HUES64 (cell line): ENCODE measurements around the gene CDC25C.
"Not testable (repeated sequence)": the region's sequence is repeated elsewhere in the genome, so short reads cannot be mapped to it uniquely, and the experiment has no call there.

ENCODE experiments used
- H3K27ac ChIP-seq: 2 replicates; pipeline ENCODE4 v1.7.0; 2013; ENCODE audit warnings: low read depth, low read length, inconsistent platforms
- H3K27me3 ChIP-seq: 2 replicates; pipeline ENCODE4 v1.6.1; 2013; ENCODE audit warnings: mild to moderate bottlenecking, low read length; ENCODE audit not compliant: insufficient read depth
- H3K36me3 ChIP-seq: 2 replicates; pipeline ENCODE4 v1.6.1; 2013; ENCODE audit warnings: mild to moderate bottlenecking, low read length; ENCODE audit not compliant: insufficient read depth
- H3K4me1 ChIP-seq: 2 replicates; pipeline ENCODE4 v1.6.1; 2013; ENCODE audit warnings: mild to moderate bottlenecking, low read length, moderate library complexity; ENCODE audit not compliant: insufficient read depth
- H3K4me3 ChIP-seq: 2 replicates; pipeline ENCODE4 v1.5.1; 2013; ENCODE audit warnings: mild to moderate bottlenecking, low read length, moderate library complexity
- H3K9ac ChIP-seq: 2 replicates; pipeline ENCODE4 v1.6.1; 2013; ENCODE audit warnings: mild to moderate bottlenecking, low read depth, low read length
- H3K9me3 ChIP-seq: 2 replicates; pipeline ENCODE4 v1.6.1; 2013; ENCODE audit warnings: low read depth, low read length; ENCODE audit not compliant: insufficient read depth
- WGBS: fragments of 150-250, 120-280 bp; methylation state at CpG from one replicate; pipeline ENCODE4 v1.1.7; 2013; ENCODE audit warnings: missing lambda C conversion rate; 5-methylcytosine and 5-hydroxymethylcytosine counted together

CDC25C gene

DNA sequence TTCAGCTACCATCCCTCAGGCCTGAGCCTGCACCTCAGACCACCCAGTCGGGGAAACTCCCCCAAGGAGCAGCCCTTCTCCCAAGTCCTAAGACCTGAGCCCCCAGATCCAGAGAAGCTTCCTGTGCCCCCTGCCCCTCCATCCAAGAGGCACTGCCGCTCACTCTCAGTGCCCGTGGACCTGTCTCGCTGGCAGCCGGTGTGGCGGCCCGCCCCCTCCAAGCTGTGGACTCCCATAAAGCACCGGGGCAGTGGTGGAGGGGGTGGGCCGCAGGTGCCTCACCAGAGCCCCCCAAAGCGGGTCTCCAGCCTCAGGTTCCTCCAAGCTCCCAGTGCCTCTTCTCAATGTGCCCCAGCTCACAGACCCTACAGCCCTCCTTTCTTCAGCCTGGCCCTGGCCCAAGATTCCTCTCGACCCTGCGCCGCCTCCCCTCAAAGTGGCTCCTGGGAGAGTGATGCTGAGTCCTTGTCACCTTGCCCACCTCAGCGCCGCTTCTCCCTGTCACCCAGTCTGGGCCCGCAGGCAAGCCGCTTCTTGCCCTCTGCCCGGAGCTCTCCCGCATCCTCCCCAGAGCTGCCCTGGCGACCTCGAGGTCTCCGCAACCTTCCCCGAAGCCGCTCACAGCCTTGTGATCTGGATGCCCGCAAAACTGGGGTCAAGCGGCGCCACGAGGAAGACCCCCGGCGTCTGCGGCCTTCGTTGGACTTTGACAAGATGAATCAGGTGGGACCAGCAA is 13.5 kb upstream of the CDC25C start:
- H3K9me3 ChIP-seq = no peaks in the 10 kb centered on the region
- H3K36me3 ChIP-seq = peaks cover 90% of the 10 kb centered on the region
- no peak overlapping the region for H3K4me3 ChIP-seq
- H3K27me3 ChIP-seq = no peaks in the 10 kb centered on the region
- no peaks in the 10 kb centered on the region for H3K4me1 ChIP-seq
- WGBS = 96% methylated on average over 32 of the region's 32 CpGs
- H3K27ac ChIP-seq = no peak overlapping the region
- H3K9ac ChIP-seq = no peak overlapping the region

DNA sequence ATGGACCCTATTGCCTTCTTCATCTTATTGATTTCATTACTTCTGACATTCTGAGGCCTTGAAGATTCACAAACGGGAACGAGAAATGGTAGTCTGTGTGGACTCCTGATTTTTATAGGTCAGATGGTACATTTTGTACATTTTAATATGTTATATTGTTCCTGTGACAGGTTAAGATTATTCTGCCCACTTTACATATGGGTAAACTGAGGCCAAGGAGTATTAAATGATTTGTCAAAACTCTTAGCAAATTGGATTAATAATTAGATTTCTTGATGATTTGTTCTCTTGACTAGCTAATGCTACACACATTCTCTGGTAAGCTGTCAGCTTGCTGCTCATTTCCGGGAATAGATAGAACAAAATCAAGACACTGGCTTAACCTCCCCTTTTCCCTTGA is 8.4 kb upstream of the CDC25C start:
- H3K9ac ChIP-seq = peak overlapping the region; percentile 93; the same call in 1 of the 2 replicates
- 91% methylated on average over 3 of the region's 3 CpGs for WGBS
- H3K4me1 ChIP-seq = peaks cover 11% of the 10 kb centered on the region
- H3K4me3 ChIP-seq = peak overlapping the region; percentile 59
- H3K27me3 ChIP-seq = no peaks in the 10 kb centered on the region
- no peaks in the 10 kb centered on the region for H3K9me3 ChIP-seq
- peaks cover 46% of the 10 kb centered on the region for H3K36me3 ChIP-seq
- H3K27ac ChIP-seq = no peak overlapping the region

DNA sequence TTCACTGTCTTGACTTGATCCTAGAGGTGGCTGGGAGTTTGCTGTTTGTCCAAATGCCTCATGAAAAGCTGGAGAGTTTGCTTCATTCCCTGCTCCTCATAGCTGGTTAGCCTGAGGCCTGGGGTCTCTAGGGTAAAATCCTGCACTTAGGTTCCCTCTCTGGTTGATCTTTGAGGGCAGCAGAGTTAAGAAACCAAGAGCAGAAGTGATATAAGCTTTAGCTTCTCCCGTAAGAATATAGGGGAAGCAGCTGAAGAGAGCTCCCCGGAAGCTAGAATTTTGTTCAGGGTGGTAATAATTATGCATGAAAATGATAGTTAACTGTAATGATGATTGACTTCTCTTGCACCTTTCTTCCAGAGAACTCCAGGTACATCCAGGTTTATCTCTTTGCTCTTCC is 7.9 kb upstream of the CDC25C start:
- no peaks in the 10 kb centered on the region for H3K27me3 ChIP-seq
- H3K4me1 ChIP-seq = peaks cover 11% of the 10 kb centered on the region
- peak overlapping the region; percentile 93 for H3K9ac ChIP-seq
- H3K27ac ChIP-seq = peak overlapping the region; percentile 97
- H3K9me3 ChIP-seq = no peaks in the 10 kb centered on the region
- WGBS = 75% methylated on average over 2 of the region's 2 CpGs
- peaks cover 41% of the 10 kb centered on the region for H3K36me3 ChIP-seq
- H3K4me3 ChIP-seq = peak overlapping the region; percentile 59

DNA sequence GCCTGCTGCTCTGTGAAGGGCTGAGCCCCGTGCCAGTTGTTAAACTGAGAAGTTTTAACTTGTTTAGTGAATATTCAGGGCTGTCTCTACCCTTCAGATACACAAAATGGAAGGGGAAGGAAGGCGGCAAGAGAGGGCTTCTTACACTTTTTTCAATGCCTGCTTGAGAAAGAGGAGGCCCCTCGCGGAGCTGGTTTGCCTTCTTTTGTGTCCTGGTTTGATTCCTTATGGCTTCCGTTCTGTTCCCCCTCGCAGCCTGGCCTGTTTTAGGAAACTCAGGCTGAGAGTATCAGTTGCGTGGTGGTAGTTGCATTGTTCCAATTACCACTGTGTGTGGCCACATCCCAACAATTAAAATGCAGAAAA is 7.5 kb upstream of the CDC25C start:
- Histone ChIP-seq H3K36me3 (peaks cover 37% of the 10 kb centered on the region), H3K4me3 (peak overlapping the region; percentile 59), H3K27ac (peak overlapping the region; percentile 97), H3K4me1 (peaks cover 11% of the 10 kb centered on the region), H3K9ac (peak overlapping the region; percentile 93), H3K9me3 (no peaks in the 10 kb centered on the region), H3K27me3 (no peaks in the 10 kb centered on the region)
- WGBS = 4% methylated on average over 6 of the region's 7 CpGs

DNA sequence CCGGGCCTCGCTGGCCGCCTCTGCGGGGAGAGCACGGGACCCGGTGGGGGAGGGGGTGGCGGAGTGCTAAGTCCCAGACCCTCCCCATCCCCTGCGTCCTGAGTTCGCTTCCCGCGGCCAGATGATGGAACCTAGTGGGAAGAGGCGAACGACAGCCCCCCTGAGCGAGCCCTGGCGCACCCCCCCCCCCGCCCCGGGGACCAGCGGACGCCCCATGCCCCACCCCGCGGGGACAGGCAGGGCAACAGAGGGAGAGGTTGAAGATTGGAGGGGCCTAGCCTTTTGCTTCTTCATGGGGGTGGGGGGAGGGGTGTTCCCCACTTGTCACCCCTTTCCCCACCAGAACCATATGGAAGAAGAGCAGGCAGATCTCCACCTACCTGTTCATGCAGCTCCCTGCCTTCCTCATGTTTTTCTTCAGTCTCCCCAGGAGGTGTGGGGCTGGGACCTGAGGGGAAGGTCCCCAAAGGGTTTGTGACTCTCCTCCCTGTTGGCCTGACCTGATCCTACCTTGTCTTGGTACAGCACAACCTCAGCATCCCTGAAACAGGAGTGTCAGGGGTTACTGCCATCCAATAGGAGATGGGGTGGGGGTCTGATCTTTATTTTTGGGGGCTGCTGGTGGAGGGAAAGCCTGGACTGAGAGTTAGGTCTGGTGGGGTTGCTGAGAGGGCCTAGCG is 6.9 kb upstream of the CDC25C start:
- WGBS = 2% methylated on average over 13 of the region's 22 CpGs
- Histone ChIP-seq H3K36me3 (peaks cover 32% of the 10 kb centered on the region), H3K4me3 (peak overlapping the region; percentile 59)

DNA sequence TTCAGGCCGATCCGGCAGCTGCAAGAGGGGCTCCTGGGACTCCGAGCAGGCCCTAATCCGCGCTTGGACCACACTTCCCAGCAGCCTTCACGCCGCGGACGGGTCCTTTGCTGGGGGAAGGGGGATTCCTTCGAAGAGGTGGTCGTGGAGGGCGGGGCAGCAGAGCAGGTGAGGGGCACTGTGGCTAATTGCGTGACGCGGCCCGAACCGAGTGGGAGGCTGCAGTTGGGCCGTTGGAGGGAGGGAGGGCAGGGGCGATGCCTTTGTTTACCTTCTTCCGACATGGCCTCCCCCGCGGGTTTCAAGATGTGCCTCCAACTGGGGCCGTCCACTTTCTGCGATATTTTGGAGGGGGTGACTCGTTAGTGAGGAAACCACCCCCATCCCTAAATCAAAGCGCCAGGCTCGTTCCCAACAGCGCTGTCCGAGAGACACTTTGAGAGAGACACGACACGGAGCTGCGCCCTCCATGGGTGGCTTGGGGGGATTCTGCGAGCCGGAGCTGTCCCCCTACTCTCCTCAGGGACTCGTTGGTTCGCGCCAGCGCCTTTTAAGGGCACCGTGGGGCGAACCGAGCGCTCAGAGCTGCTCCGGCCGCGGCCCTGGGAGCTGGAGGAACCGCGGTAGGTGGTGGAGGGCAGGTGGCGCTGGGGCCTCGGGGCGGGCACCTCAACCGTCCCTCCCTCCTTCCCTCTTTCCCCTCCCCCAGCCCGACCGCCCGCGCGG is 6.2 kb upstream of the CDC25C start, which contains the start of gene FAM53C:
TSS of gene FAM53C (plus strand) at position 582 of the 726 bp plus-strand sequence. CDS start 3,070 bp downstream, outside the sequence.
- no peaks in the 10 kb centered on the region for H3K9me3 ChIP-seq
- WGBS = under 1% methylated on average over 43 of the region's 56 CpGs
- peak within 1 kb of the TSS; percentile 59 for H3K4me3 ChIP-seq
- peak within 1 kb of the TSS; percentile 97 for H3K27ac ChIP-seq
- peak within 1 kb of the TSS; percentile 93 for H3K9ac ChIP-seq
- peaks cover 11% of the 10 kb centered on the region for H3K4me1 ChIP-seq
- H3K27me3 ChIP-seq = no peaks in the 10 kb centered on the region
- peaks cover 26% of the 10 kb centered on the region for H3K36me3 ChIP-seq

More for the DNA sequence above, 6.9 kb upstream of the CDC25C start:
- Histone ChIP-seq H3K9me3 (no peaks in the 10 kb centered on the region), H3K4me1 (peaks cover 11% of the 10 kb centered on the region), H3K9ac (peak overlapping the region; percentile 93), H3K27me3 (no peaks in the 10 kb centered on the region), H3K27ac (peak overlapping the region; percentile 97)

DNA sequence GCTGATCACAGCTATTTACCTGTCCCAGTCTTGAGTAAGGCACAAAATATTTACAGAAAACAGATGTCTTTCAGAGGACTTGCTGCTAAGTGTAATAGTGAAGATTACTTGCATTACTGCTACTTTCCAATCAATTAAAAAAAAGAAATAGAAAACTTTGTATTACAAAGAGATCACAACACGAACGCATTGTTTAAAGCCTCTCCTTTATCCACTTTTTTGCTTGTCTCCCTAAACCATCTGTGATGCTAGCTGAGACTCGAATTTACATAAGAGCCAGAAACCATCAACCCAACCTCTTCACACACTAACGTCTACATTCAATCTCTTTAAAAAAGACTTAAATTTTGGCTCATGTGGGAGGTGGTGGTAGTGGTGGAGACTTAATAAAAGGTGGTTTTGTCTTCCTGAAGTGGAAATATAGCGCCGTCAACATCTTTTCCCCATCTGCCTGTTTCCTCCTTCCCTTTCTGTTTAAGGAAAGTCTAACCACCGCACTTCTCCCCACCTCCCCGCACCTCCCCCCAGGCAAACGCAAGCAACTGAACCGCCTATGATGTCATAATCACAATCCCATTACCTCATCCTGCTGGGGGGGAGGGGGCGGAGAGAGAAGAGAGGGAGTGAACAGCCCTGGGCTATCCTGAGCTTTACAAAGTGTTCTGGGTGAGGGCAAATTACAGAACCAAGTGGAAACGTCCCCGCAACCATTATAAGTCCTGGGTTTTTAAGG is 5.5 kb upstream of the CDC25C start:
- peak overlapping the region; percentile 93 for H3K9ac ChIP-seq
- peaks cover 22% of the 10 kb centered on the region for H3K36me3 ChIP-seq
- no peaks in the 10 kb centered on the region for H3K9me3 ChIP-seq
- peak overlapping the region; percentile 59 for H3K4me3 ChIP-seq
- H3K27me3 ChIP-seq = no peaks in the 10 kb centered on the region
- H3K27ac ChIP-seq = peak overlapping the region; percentile 97
- H3K4me1 ChIP-seq = peaks cover 11% of the 10 kb centered on the region
- 37% methylated on average over 9 of the region's 13 CpGs for WGBS

DNA sequence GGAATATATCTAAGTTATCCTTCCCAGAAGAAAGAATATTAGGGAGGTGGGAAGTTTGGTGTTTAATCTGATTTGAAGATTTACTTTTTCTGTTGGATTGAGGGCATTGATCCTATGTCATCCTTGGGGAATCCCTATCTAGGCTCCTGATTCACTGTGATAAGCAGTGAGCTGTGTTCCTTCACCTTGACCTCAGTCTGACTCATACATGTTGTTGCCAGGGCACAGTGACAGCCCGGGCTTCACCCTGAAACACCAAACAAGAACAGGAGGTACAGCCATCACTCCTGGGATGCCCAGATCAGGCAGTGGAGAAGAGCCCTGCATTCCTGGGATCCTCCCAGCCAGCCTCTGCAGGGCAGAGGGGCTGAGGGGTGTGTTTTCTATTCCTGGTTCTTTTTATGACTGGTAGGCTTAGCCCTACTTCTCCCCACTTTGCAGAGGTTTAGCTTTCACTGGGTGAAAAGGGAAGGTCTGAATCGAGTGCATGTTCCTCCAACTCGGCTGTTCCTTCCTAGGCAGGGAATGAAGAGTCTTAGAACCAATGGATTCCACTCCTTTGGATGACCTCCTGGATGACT is 3.4 kb upstream of the CDC25C start:
- H3K36me3 ChIP-seq = 0 out of 2 replicates have a peak, but pooled peaks cover 2% of the 10 kb centered on the region
- WGBS = 89% methylated on average over 3 of the region's 3 CpGs
- H3K9ac ChIP-seq = no peak overlapping the region
- H3K27me3 ChIP-seq = no peaks in the 10 kb centered on the region
- H3K4me3 ChIP-seq = no peak overlapping the region
- no peaks in the 10 kb centered on the region for H3K9me3 ChIP-seq
- H3K4me1 ChIP-seq = peaks cover 14% of the 10 kb centered on the region
- H3K27ac ChIP-seq = no peak overlapping the region

DNA sequence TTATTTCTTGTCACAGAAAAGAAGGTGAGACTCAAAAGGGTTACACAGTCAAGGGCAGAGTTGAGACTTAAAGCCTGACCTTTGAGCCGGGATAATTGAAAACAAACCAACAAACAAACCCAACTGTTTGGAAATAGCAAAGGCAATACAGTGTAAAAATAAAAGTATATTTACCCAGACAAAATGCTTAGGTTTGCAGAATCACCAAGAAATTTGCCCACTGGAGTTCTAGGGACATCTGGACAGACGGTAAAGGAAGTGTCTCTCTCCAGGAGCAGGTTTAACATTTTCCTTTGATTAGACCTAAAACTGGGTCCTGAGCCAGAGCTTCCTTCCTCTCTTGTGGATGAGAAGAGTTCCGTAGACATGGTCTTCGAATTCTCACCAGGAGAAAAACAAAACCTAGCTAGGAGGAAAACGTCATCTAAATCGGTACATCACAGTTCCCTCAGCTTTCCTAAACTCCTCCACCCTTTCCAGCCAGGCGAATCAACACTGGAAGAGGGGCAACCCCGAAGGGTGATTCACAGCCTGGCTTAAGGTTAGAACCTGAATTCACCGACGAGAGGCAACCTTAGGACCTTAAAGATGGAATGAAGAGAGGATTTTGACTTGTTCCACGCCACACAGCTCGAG is 673 bp downstream of the CDC25C start:
- no peaks in the 10 kb centered on the region for H3K9me3 ChIP-seq
- 15% methylated on average over 11 of the region's 12 CpGs for WGBS
- peaks cover 18% of the 10 kb centered on the region for H3K36me3 ChIP-seq
- peak overlapping the region; percentile 84 for H3K4me3 ChIP-seq
- no peaks in the 10 kb centered on the region for H3K27me3 ChIP-seq
- H3K4me1 ChIP-seq = 0 out of 2 replicates have a peak, but pooled peaks cover 3% of the 10 kb centered on the region
- peak overlapping the region; percentile 75 for H3K27ac ChIP-seq
- H3K9ac ChIP-seq = peak overlapping the region; percentile 85

DNA sequence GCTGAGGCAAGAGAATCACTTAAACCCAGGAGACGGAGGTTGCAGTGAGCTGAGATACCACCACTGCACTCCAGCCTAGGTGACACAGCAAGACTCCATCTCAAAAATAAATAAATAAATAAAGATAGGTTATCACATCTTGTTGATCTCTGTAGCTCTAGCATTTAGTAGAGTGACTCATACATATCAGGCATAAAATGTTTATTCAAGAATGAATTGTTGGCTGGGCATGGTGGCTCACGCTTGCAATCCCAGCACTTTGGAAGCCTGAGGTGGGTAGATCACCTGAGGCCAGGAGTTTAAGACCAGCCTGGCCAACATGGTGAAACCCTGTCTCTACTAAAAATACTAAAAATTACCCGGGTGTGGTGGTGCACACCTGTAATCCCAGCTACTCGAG is 13.4 kb downstream of the CDC25C start:
- H3K27me3 ChIP-seq, H3K27ac ChIP-seq, H3K9me3 ChIP-seq, H3K4me3 ChIP-seq, H3K9ac ChIP-seq, H3K4me1 ChIP-seq: not testable (repeated sequence)
- 97% methylated on average over 4 of the region's 4 CpGs for WGBS
- peaks cover 57% of the 10 kb centered on the region for H3K36me3 ChIP-seq
